GM12878 (cell line): ENCODE measurements around the gene MRPL16. TPM values are rescaled to one million over a fixed set of nuclear protein-coding genes. Genes with fewer than 3 reads are reported as not detected.

Experiments
- ATAC-seq: fragments of 200-7000 bp; cut with Tn5 transposase; 3 replicates; pipeline ENCODE4 v1.9.1; 2020; ENCODE audit warnings: mild to moderate bottlenecking, moderate library complexity
- BruUV-seq: library from RNA; stranded (reverse); fragments of 400-500 nt; replicated peaks from 2 replicates; lab custom pipeline; 2021; lab: Mats Ljungman, UMichigan
- CTCF ChIA-PET: fragments of 300-600 bp; sonication (Branson Sonifier 250); formaldehyde crosslinking; extraction: SDS; loops from one replicate; lab custom pipeline; 2021; ENCODE audit warnings: inconsistent platforms; lab: Yijun Ruan, JAX
- POLR2A ChIA-PET: fragments of 350-600 bp; formaldehyde crosslinking; extraction: SDS; loops from one replicate; lab custom pipeline; 2021; ENCODE audit warnings: inconsistent platforms; lab: Charles Lee
- RAD21 ChIA-PET: fragments of 300-600 bp; sonication (Branson Sonifier 250); formaldehyde crosslinking; loops from one replicate; lab custom pipeline; 2023; ENCODE audit warnings: antibody characterized with exemption; ENCODE audit not compliant: unreplicated experiment; lab: Charles Lee
- SMC1A ChIA-PET: fragments of 300-600 bp; sonication (Branson Sonifier 250); formaldehyde crosslinking; loops from one replicate; lab custom pipeline; 2023; ENCODE audit not compliant: unreplicated experiment, uncharacterized antibody; lab: Charles Lee
- DNase-seq: peaks from one replicate; pipeline ENCODE4 v3.0.0-alpha.2; 2011; ENCODE audit warnings: low read depth, low spot score
- FAIRE-seq: peaks from 3 replicates; lab custom pipeline; 2011; peaks lifted over from hg19 to GRCh38; lab: Jason Lieb, UNC
- H2AFZ ChIP-seq: 2 replicates; pipeline ENCODE4 v1.6.0; 2011; ENCODE audit warnings: low read depth, low read length, control low read depth; ENCODE audit not compliant: control insufficient read depth
- H3K27ac ChIP-seq: 2 replicates; pipeline ENCODE4 v1.5.1; 2011; ENCODE audit warnings: control low read depth; ENCODE audit not compliant: control insufficient read depth, insufficient read depth
- H3K27me3 ChIP-seq, 2 experiments: replicated peaks in 1 of 2; 2 replicates each; pipeline versions ENCODE4 v1.6.0 to v1.6.1; 2011; ENCODE audit warnings: low read length in 1 of 2; ENCODE audit not compliant: control insufficient read depth in 2 of 2, insufficient read depth in 2 of 2
- H3K36me3 ChIP-seq, 2 experiments: 2 replicates each; pipeline ENCODE4 v1.5.1; 2011; ENCODE audit warnings: low read length in 1 of 2; ENCODE audit not compliant: control insufficient read depth in 2 of 2, insufficient read depth in 2 of 2
- H3K4me1 ChIP-seq: 2 replicates; pipeline ENCODE4 v1.6.1; 2011; ENCODE audit warnings: mild to moderate bottlenecking, low read length, moderate library complexity, mixed read lengths; ENCODE audit not compliant: control insufficient read depth, insufficient read depth
- H3K4me2 ChIP-seq: 2 replicates; pipeline ENCODE4 v1.6.0; 2011; ENCODE audit warnings: control low read depth; ENCODE audit not compliant: control insufficient read depth, insufficient read depth
- H3K4me3 ChIP-seq: fragments of 200-600 bp; sonication (generic); 2 replicates; pipeline ENCODE4 v1.5.1; 2016
- H3K79me2 ChIP-seq: 2 replicates; pipeline ENCODE4 v1.6.0; 2011; ENCODE audit warnings: low read length; ENCODE audit not compliant: control insufficient read depth, insufficient read depth
- H3K9ac ChIP-seq: 2 replicates; pipeline ENCODE4 v1.8.0; 2011; ENCODE audit warnings: low read length, control low read depth, mixed read lengths; ENCODE audit not compliant: control insufficient read depth, insufficient read depth
- H3K9me3 ChIP-seq: replicated peaks from 3 replicates; pipeline ENCODE4 v1.5.1; 2011; ENCODE audit warnings: mild to moderate bottlenecking, low read length; ENCODE audit not compliant: control insufficient read depth, insufficient read depth
- H4K20me1 ChIP-seq: 2 replicates; pipeline ENCODE4 v1.6.0; 2011; ENCODE audit not compliant: control insufficient read depth, insufficient read depth
- CHD4 ChIP-seq: fragments of 200-600 bp; sonication (generic); IDR thresholded peaks from 2 replicates; pipeline ENCODE4 v1.6.1; 2016; ENCODE audit warnings: mild to moderate bottlenecking
- ETV6 ChIP-seq, 2 experiments: fragments of 450-650 bp in 1 of 2; IDR thresholded peaks in 1 of 2; conservative IDR thresholded peaks in 1 of 2; 2 replicates each; pipeline ENCODE4 v1.6.1; 2014; ENCODE audit warnings: antibody characterized with exemption in 1 of 2, borderline replicate concordance in 1 of 2, low read depth in 1 of 2, mild to moderate bottlenecking in 1 of 2, moderate library complexity in 1 of 2
- KAT2A ChIP-seq: conservative IDR thresholded peaks from 2 replicates; pipeline ENCODE4 v1.6.1; 2011; ENCODE audit warnings: low read depth, low read length; ENCODE audit not compliant: control insufficient read depth
- MYC ChIP-seq: IDR thresholded peaks from 2 replicates; pipeline ENCODE4 v1.6.1; 2011; ENCODE audit warnings: mild to moderate bottlenecking, low read length, moderate library complexity, inconsistent platforms; ENCODE audit not compliant: insufficient read depth, insufficient replicate concordance, insufficient read length, severe bottlenecking
- WGBS: methylation state at CpG from one replicate; pipeline ENCODE4 v1.1.6; 2016; ENCODE audit warnings: low lambda C conversion rate; ENCODE audit not compliant: insufficient replicate concordance, insufficient coverage; ENCODE audit errors: missing lambda C conversion rate; 5-methylcytosine and 5-hydroxymethylcytosine counted together
- in situ Hi-C: fragments of 300-500 bp; cut with MboI; formaldehyde crosslinking; loops from 9 replicates; pipeline ENCODE4 v1.14.3; 2018; ENCODE audit warnings: mixed read lengths
- intact Hi-C: fragments of 100-400 bp; cut with micrococcal nuclease; formaldehyde crosslinking; loops from one replicate; pipeline ENCODE4 v1.14.2; 2022; ENCODE audit not compliant: unreplicated experiment
- polyA plus RNA-seq, 11 experiments: library from polyadenylated mRNA; depleted of rRNA in 4 of 11; unstranded in 6 of 11; stranded (reverse) in 5 of 11; fragments of >200 nt; fragmentation: Nextera tagmentation in 4 of 11; fragmentation: Illumina TruSeq in 1 of 11; extraction: Ambion mirVana in 4 of 11; extraction: Trizol in 1 of 11; gene quantifications; 1 replicate in 1 of 11; 2 replicates in 10 of 11; pipeline versions ENCODE4 v1.2.1 to v1.2.3, GENCODE V29; 2011 to 2016; ENCODE audit warnings: inconsistent platforms in 2 of 11, missing spikeins in 2 of 11, low read depth in 1 of 11
- total RNA-seq, 4 experiments: library from RNA; depleted of rRNA in 3 of 4; stranded (reverse); fragments of >200 nt in 3 of 4; fragmentation: Illumina TruSeq in 1 of 4; extraction: Trizol in 1 of 4; gene quantifications; 2 replicates each; pipeline versions ENCODE4 v1.2.1 to v1.2.3, GENCODE V29; 2013 to 2021
- TF ChIP-seq, protein P1 (sequence below): fragments of 450-650 bp; IDR thresholded peaks from 2 replicates; pipeline ENCODE4 v1.6.1; 2017; ENCODE audit warnings: low read depth, mild to moderate bottlenecking, moderate library complexity
- TF ChIP-seq, protein P2 (sequence below): fragments of 450-650 bp; IDR thresholded peaks from 2 replicates; pipeline ENCODE4 v1.6.1; 2016; ENCODE audit warnings: mild to moderate bottlenecking

Gene MRPL16
- total and polyA plus RNA-seq, 10 of the 15 experiments (the other 5 are each of a cell fraction or from before 2014, with no cell fraction given), result 38.2 to 167 (median 106) TPM

DNA sequence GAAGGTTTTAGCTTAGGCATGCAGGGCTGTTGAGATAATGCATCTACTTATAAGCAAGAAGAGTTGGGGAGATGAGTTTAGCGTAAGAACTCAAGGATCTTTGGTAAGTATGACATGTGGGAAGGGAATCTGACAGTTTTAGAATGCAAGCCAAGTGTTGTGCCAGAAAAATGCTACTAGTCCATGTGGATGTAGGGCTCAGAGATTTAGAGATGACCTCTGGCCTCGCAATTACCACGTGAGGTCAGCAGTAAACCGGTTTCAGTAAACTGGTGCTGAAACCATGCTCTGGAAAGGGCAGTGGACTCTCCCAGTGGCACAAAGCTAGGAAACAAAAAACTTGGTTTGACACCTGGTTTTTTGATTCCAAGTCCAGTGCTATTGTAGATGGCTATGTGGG is 18.9 kb downstream of the MRPL16 start:
- H3K4me1 ChIP-seq, result no peaks in the 10 kb centered on the region
- no peak overlapping the region for H2AFZ ChIP-seq
- H4K20me1 ChIP-seq, result no peaks in the 10 kb centered on the region
- TF ChIP-seq, protein P1, sequence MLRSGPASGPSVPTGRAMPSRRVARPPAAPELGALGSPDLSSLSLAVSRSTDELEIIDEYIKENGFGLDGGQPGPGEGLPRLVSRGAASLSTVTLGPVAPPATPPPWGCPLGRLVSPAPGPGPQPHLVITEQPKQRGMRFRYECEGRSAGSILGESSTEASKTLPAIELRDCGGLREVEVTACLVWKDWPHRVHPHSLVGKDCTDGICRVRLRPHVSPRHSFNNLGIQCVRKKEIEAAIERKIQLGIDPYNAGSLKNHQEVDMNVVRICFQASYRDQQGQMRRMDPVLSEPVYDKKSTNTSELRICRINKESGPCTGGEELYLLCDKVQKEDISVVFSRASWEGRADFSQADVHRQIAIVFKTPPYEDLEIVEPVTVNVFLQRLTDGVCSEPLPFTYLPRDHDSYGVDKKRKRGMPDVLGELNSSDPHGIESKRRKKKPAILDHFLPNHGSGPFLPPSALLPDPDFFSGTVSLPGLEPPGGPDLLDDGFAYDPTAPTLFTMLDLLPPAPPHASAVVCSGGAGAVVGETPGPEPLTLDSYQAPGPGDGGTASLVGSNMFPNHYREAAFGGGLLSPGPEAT, result no peak
- TF ChIP-seq CHD4, result no peak
- no peak for TF ChIP-seq MYC
- TF ChIP-seq ETV6 (conservative IDR thresholded peaks at IDR 0.05 in 1 of 2, IDR thresholded peaks at IDR 0.05 in 1 of 2; ENCODE audit: borderline replicate concordance in 1 of 2, low read depth in 1 of 2), result no peak
- TF ChIP-seq KAT2A, result no peak
- TF ChIP-seq, protein P2, sequence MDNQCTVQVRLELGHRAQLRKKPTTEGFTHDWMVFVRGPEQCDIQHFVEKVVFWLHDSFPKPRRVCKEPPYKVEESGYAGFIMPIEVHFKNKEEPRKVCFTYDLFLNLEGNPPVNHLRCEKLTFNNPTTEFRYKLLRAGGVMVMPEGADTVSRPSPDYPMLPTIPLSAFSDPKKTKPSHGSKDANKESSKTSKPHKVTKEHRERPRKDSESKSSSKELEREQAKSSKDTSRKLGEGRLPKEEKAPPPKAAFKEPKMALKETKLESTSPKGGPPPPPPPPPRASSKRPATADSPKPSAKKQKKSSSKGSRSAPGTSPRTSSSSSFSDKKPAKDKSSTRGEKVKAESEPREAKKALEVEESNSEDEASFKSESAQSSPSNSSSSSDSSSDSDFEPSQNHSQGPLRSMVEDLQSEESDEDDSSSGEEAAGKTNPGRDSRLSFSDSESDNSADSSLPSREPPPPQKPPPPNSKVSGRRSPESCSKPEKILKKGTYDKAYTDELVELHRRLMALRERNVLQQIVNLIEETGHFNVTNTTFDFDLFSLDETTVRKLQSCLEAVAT, result no peak
- no peak overlapping the region for H3K4me2 ChIP-seq
- DNase-seq, result no peak
- FAIRE-seq, result no peak
- no peaks in the 10 kb centered on the region for H3K79me2 ChIP-seq
- SMC1A ChIA-PET, result no interaction called here
- 52% methylated on average over 4 of the region's 4 CpGs for WGBS
- in situ Hi-C loops, result no loop called here
- H3K9ac ChIP-seq, result no peak overlapping the region
- no peaks in the 10 kb centered on the region for H3K9me3 ChIP-seq
- no peaks in the 10 kb centered on the region for H3K36me3 ChIP-seq
- RAD21 ChIA-PET, result no interaction called here
- H3K27ac ChIP-seq, result no peak overlapping the region
- no TSS peak for BruUV-seq
- H3K4me3 ChIP-seq, result no peak overlapping the region
- ATAC-seq, result no peak
- intact Hi-C loops, result no loop called here
- POLR2A ChIA-PET, result no interaction called here
- H3K27me3 ChIP-seq, result no peaks in the 10 kb centered on the region
- CTCF ChIA-PET, result no interaction called here
